ENCODE results near the gene GRIN2A. TPM values are rescaled to one million over a fixed set of nuclear protein-coding genes. Genes with fewer than 3 reads are reported as not detected.

The GRIN2A gene
- under 0.01 TPM in 1 of 2 replicates, not detected in the other for total RNA-seq

GRCh38 chr16:10182222-10183053 is at the start of gene GRIN2A:
GRIN2A (minus strand) TSS chr16:10182428; CDS start chr16:10180411, 2,017 bp downstream.

Other genes with a start within 250 kb of the GRIN2A start
- 2.6 and 5.8 TPM in 2 replicates for gene ATF7IP2, start 203.6 kb upstream of the GRIN2A start, total RNA-seq

Measured in myometrial cell (primary cell).